Fibroblast of peridontal ligament (primary cell): ENCODE measurements around the gene CARD8.

ENCODE experiments used
- DNase-seq: peaks from one replicate; pipeline ENCODE4 v3.0.0-alpha.2; 2010; ENCODE audit errors: extremely low read depth

Gene CARD8

DNA sequence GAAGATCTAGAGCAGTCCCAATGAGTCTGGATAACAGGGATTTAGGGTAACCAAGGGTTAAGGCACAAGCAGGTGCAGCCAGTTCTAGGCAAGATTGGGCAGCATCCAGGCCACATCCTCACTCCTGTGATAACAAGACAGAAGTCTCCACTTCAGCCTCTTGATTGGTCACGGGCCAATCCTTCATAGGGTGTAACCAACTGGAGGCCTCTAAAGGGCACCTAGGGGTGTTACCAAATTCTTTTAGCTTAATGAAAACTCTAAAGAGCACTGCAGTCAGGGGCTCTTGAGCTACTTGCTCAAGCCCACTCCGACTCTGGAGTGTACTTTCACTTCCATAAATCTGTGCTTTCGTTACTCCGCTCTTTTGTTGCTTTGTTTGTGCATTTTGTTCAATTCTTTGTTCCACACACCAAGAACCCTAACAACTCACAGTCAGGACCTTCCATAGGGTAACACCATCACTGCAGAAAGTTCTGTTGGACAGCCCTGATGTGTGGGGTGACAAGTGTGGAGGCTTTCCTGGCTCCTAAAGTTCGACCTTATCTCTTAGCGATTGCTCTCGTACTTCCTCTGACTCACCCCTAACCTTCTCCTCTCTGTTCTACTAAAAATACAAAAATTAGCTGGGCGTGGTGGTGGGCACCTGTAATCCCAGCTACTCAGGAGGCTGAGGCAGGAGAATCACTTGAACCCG is 49.2 kb downstream of the CARD8 start:
- no peak for DNase-seq

DNA sequence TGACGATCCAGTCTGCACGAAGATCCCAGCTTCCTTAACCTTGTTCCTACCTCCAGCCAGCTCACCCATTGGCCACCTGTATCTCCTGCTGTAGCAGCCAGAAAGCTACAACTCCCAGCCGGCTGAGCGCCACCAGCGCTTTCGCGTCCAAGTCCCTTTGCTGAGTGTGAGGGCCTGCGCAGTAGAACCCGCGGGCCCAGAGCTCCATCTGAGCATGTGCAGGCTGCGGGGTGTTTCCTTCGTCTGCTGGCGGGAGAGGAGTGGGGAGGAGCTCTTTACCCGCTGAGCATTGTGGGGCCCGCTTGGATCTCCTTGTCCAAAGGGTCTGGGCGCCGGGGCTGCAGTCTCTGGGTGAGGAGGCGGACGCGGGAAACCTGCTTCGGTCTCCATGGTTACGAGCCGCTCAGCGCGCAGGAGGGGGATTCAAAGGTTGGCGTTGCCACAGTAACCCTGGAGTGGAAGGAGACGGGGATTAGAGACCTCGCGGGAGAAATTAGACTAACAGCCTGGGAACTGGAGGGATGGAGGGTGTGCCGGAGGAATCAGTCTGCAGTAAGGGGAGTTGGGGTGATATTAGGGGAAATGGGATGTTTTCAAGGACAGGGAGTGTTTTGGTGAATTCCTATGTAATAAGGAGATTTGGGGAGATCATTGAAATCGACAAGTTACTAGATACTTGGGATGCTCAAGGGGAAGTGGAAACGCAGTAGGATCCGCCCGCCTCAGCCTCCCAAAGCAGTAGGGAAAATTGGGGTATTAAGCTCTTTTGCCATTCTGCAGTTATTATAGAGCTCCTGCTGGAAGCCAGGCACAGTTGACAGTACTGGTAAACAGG is 51.7 kb downstream of the CARD8 start:
- DNase-seq = peak; percentile 87

DNA sequence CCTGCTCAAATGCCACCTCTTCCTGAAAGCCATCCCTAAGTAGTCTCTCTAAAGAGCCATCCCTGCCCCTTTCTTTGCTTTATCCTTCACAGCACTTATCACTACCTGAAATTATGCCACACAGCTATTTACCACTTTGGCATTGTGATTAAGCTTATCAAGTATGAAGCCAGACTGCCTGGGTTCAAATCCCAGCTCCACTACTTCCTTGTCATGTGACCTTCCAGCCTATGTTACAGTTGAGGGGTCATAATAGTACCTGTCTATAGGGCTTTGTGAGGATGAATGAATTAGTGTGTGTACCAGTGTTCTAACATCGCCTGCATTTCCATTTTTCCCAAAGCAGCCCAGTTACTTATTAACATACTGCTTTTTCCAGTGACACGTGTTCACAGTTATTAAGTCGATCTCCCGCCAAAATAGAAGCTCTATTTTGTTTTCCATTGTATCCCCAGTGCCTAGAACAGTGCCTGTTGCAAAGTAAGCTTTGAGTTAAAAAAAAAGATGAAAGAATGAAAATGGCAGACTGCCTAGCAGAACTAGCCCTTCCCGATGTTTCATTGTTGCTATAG is 52.4 kb downstream of the CARD8 start:
- DNase-seq = no peak

DNA sequence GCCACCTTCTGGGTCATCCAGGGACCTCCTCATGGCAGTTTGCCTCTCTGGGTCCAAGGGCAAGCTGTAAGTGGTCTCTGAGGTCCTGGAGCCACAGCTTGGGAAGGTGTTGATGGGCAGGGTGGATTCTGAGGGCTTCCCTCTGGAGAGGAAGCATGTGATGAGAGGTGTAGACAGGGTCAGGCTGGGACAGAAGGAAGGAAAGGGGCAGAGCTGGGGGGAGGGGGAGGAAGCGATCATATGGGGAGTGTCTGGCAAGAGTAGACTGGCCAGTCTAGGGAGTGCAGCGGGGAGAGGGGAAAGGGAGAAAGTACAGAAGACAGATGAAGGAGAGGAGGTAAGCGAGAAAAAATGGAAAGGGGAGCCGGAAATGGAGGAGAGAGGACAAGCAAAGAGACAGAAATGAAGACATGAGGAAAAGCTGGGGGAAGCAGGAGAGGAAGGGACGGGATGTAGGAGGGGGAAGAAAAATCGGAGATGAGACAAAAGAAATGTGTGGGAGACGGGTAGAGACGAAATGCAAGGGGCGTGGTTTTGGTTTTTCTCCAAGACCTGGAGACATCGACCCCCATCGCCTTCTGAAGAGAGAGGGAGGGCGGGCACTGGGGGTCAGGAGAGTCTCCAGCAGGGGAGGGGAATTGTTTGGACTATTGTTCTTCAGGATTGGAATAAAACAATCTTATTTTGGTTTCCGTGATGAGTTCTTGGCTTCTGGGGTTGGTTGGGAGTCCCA is 58.6 kb downstream of the CARD8 start:
- DNase-seq = no peak

DNA sequence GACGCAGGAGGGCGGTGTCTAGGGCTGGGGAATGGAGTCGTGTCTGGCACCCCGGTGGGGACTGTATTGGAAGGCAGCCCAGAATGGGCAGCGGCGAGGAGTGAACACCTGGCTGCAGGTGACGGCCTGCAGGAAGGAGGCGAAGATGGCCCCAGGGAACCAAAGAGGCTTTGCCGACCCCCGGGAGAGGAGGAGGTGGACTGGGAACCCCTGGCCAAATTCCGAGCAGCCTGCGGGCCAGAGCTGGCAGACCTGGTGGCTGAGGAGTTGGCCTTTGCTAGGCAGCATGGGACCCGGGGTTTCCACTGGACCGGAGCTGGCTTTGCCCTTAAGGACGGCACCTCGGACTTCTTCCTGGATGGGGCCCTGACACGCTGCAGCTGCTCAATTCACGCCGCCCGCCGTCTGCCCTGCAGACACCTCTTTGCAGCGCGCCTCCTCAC is 59.4 kb downstream of the CARD8 start:
- no peak for DNase-seq

DNA sequence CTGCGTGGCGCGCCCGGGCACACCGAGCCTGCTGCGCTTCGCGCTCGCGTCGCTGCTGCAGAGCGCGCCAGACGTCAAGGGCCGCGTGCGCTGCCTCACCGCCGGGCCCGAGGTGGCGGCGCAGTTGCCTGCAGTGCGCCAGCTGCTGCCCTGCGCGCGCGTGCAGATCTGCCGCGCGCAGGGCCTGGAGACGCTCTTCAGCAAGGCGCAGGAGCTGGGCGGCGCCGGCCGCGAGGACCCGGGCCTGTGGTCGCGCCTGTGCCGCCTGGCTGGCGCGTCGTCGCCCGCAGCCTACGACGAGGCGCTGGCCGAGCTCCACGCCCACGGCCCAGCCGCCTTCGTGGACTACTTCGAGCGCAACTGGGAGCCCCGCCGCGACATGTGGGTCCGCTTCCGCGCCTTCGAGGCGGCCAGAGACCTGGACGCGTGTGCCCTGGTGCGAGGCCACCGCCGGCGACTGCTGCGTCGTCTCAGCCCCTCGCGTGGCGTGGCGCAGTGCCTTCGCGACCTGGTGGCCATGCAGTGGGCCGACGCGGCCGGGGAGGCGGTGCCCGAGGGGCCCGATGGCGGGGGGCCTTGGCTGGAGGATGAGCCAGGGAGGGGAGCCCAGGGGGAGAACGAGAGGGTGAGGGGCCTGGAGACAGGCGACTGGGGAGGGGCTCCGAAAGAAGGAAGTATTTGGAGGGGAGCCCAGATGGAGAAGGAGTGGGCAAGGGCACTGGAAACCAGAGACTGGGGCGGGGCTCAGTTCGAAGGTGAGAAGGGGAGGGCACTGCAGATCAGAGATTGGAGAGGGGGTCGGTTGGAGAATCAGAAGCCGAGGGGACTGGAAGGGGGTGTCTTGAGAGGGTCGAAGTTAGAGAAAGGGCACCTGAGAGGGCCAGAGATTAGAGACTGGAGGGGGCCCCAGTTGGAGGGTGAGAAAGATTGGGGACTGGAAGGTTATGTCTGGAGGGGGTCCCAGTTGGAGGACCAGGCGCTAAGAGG is 60.6 kb downstream of the CARD8 start:
- no peak for DNase-seq

DNA sequence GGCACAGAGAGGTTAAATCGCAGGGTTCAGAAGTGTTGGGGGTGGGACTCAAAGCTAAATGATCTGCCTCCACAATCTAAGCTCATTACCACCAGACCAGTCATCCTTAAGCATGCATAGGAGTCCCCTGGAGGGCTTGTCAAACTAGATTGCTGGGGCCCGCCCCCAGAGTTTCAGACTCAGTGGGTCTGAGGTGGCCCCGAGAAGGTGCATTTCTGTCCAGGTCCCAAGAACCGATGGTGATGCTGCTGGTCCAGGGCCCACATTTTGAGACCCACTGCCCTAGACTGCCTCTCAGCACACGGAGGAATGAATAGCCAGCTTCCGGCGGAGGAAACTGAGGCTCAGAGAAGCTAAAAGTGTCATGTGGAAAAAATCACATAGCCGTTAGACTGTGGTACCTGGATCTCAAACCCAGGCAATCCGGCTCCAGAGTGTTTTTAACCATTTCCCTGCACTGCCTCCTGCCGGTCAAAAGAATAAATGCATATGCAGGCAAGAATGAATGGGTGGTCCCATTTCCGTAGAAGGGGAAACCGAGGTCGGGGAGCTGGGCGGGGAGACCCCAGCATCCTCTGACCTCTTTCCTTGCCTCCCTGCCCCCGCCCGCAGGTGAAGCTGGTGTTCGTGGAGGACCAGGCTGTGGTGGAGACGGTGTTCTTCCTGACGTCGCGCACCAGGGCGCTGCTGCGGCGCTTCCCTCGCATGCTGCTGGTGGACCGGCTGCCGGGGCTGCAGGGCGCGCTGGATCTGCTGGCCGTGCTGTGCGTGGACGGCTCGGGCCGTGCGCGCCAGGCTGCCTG is 61.5 kb downstream of the CARD8 start:
- no peak for DNase-seq

DNA sequence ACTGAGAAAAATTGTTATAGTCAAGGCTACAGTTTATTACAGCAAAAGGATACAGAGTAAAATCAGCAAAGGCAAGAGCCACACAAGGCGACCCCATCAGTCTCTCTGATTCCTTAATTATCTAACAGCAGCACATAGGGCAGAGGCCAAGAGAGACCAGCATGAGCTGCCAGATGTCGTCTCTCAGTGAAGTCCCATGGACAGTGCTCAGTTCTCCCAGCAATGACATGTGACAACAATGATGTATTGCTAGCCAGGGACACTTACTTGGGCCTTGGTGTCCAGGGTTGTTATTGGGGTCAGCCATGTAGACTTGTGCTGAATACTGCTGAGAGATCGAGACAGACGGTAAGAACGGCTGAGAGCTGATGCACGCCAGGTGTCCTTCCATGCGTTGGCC is 63.0 kb downstream of the CARD8 start:
- no peak for DNase-seq

DNA sequence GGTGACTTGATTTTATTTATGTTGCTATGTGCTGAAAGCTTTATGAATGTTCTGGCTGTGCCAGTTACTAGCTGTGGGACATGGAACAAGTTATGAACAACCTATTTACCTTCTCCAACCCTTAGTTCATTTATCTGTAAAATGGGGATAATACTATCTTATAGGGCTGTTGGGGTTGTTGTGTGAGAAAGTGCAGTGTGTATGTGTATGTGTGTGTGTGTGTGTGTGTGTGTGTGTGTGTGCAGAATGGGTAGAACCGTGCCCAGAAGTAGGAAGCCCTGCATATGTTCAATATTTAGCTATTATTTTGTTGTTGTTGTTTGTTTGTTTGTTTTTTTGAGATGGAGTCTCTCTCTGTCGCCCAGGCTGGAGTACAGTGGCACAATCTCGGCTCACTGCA is 64.8 kb downstream of the CARD8 start:
- no peak for DNase-seq

DNA sequence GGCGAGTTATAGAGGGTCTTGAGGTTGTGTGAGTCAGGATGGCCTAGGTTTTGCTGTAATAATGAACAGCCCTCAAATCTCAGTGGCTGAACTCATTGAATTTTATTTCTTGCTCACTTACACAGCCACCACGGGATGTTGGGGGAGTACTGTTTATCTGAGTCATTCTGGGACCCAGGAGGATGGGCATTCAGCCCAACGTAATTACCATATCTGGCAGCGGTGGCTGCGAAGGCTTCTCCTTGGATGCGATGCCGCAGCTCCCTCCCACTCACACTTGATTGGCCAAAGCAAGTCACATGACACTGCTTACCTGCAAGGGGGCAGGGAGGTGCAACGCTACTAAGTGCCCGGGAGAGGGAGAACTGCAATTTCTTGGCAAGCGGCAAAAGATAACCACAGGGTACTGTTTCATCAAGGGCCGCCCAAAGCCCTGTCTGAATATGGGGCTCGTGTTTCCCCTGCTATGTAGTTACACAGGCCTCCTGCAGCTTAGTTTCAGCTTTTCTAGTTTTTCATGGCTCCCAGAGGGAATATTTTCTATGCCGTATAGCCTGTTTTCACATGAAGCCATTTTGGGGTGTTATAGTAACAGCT is 65.3 kb downstream of the CARD8 start:
- DNase-seq = peak; percentile 84

DNA sequence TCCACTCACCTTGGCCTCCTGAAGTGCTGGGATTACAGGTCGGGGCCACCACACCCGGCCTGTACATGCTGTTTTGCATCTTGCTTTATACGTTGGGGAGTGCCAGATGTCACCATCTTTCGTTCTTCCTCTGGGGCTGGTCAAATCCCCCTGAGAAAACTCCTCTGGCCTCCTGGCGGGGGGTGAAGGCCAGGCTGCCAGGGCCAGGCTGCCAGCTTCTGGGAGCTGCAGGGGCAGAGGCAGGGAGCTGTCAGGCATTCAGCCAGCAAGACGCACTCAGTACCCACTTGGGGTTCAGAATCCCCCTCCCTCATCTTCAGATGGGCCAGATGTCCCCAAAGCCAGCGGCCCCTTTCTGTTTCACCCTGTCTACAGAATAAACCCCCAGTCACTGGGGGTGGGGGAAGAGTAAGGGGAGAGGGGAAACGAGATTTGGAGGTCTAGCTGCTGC is 69.1 kb downstream of the CARD8 start:
- DNase-seq = no peak

DNA sequence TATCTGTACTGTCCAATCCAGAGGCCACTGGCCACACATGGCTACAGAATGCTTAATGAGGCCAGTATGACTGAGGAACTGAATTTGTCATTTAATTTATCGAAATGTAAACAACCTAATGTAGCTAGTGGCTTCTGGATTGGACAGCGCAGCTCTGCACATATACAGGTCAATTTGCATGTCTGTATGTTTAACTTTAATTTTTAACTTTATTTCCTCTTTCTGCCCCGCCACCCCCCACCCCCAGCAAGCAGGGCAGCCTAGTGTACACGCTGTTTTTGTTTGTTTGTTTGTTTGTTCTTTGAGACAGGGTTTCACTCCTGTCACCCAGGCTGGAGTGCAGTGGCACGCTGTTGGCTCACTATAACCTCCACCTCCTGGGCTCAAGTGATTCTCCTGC is 69.7 kb downstream of the CARD8 start:
- no peak for DNase-seq

DNA sequence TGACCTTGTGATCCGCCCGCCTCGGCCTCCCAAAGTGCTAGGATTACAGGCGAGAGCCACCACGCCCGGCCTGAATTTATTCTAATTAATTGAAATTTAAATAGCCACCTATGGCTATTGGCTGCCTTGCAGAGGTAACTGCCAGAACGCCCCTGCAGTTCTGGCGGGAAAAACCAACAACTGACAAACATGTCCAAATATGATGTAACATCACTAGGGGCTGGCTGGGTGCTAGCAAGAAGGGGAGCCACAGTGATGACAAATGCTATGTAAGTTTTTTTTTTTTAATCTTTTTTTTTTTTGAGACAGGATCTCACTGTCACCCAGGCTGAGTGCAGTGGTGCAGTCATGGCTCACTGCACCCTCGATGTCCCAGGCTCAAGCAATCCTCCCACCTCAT is 72.4 kb downstream of the CARD8 start:
- no peak for DNase-seq

DNA sequence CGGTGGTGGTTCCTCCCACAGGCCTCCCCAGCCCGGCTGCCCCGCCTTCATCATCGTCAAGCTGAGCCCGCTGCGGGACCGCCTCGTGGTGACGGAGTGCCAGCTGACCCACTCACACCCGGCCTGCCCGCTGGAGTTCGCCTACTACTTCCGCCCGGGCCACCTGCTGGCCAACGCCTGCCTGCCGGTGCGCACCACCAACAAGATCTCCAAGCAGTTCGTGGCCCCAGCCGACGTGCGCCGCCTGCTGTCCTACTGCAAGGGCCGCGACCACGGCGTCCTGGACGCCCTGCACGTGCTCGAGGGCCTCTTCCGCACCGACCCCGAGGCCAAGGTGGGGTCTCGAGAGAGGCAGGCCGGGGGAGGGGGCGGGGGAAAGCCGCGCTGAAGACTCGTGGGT is 73.3 kb downstream of the CARD8 start:
- DNase-seq = no peak

DNA sequence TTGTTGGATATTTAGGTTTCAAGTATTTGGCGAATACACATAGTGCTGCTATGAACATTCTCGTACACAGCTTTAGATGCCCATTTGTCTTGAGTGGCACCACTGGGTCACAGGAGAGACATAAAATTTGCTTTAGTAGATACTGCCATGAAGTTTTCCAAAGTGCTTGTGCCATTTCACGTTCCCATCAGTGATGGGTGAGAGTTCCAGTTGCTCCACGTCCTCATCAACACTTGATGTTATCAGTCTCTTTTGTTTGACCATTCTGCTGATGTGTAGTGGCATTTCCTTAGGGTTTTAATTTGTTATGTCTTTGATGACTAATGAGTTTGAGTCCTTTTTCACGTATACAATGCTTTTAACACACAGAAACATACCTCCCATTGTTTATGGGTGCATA is 74.2 kb downstream of the CARD8 start:
- no peak for DNase-seq

DNA sequence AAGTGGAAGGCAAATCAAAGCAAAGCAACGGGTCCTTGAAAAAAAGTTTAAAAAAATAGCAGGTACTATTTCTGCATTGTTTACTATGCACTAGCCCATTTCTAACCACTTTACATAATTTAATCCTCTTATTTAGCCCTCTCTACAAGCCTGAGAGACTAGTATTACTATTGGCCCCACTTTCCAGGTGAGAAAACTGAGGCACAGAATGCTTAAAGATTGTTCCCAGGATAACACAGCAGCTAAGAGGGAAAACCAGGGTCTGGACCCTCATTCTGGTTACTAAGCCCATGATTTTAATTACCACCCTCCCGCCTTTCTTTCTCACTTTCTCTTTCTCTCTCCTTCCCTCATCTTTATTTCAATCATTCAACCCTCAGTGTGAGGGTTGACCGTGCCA is 79.5 kb downstream of the CARD8 start:
- no peak for DNase-seq

DNA sequence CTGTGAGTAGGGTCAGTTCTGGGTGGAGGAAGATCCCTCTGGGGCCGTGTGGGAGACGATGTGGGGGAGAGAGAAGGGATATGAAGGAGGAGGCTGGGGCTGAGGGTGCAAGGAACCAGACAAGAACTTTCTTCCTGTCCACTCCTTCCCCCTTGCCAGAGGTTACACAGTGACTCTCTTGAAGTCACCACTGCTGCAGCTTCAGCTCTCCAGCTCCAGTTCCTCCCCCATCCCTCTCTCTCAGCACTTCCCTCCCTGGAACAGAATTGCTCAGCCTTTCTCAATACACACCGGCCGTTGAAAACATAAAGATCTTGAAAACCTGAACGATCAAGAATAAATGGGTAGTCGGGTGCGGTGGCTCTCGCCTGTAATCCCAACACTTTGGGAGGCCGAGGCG is 80.1 kb downstream of the CARD8 start:
- DNase-seq = no peak

DNA sequence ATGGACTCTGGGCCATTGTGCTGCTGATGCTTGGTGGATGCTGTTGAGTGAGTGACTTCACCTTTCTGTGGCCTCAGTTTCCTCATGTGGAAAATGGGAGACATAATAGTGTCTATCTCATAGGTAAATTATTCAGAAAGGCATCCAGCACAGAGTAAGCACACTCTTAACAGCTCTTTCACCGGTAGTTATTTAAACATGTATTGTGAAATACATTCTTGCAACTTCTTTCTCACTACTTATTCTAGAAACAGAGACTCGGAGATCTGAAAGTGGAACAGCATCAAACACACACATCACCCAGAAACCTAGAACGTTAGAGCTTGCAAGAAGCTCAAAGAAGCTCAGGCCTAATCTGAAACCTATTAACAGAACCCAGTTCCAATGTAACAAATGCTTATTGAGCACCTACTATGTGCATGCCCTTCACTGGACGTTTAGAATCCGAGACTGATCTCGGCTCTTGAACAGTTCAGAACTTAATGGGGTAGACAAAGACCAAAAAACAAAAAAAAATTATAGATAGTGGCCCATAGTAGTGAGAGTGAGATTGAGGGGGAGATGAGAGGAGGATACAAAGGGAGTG is 81.2 kb downstream of the CARD8 start:
- DNase-seq = no peak

DNA sequence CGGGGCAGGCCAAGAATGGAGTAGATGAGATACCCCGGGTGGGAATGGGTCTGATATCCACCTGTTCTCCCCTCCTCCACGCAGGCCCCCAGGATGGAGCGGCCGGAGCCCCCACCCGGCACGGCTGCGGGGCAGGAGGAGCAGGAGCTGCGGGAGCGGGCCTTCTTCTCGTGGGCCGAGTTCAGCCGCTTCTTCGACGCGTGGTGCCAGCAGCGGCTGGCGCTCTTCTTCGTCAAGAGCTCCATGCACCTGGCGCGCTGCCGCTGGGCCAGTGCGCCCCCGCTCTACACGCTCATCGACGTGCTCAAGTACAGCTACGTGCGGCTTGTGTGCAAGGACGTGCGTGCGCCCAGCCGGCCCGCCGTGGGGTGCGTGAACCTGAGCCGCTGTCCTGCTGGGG is 84.0 kb downstream of the CARD8 start:
- no peak for DNase-seq
